GM18868 (cell line): ENCODE data around the gene PRAMEF9.
"Not testable (repeated sequence)": the region's sequence is repeated elsewhere in the genome, so short reads cannot be mapped to it uniquely, and the experiment has no call there.

Source experiments
- ATAC-seq: cut with Tn5 transposase; IDR thresholded peaks from one replicate; pipeline ENCODE4 v1.9.1; 2021; ENCODE audit warnings: mild to moderate bottlenecking, moderate library complexity; ENCODE audit not compliant: unreplicated experiment

PRAMEF9 gene

GRCh38 chr1:13171548-13171947, at the start of gene PRAMEF9:
PRAMEF9 (plus strand) TSS chr1:13171848; CDS start chr1:13175281, 3,433 bp downstream.
- not testable (repeated sequence) for ATAC-seq

GRCh38 chr1:13155909-13156308, 15.7 kb upstream of the PRAMEF9 start, which contains the start of gene PRAMEF26:
PRAMEF26 (minus strand) TSS chr1:13156009; CDS start chr1:13153095, 2,914 bp downstream.
- not testable (repeated sequence) for ATAC-seq

GRCh38 chr1:13165531-13165930, 6.1 kb upstream of the PRAMEF9 start, which contains the start of gene HNRNPCL4:
HNRNPCL4 (minus strand) TSS chr1:13165631; CDS start chr1:13165467, 164 bp downstream.
- ATAC-seq: not testable (repeated sequence)

GRCh38 chr1:13201309-13201708, 29.7 kb downstream of the PRAMEF9 start, which contains the start of gene PRAMEF13:
PRAMEF13 (minus strand) TSS chr1:13201409; CDS start chr1:13199589, 1,820 bp downstream.
- ATAC-seq: not testable (repeated sequence)

GRCh38 chr1:13208712-13209111, 37.1 kb downstream of the PRAMEF9 start:
- ATAC-seq: not testable (repeated sequence)

GRCh38 chr1:13216619-13217018, 45.0 kb downstream of the PRAMEF9 start:
- ATAC-seq: not testable (repeated sequence)

- not testable (repeated sequence) for ATAC-seq
Measured at GRCh38 chr1:13219203-13219602, 47.6 kb downstream of the PRAMEF9 start.

GRCh38 chr1:13222788-13223187, 51.1 kb downstream of the PRAMEF9 start:
- ATAC-seq: not testable (repeated sequence)

GRCh38 chr1:13224480-13225060, 52.9 kb downstream of the PRAMEF9 start:
- no peak for ATAC-seq

GRCh38 chr1:13225675-13226204, 54.1 kb downstream of the PRAMEF9 start, which contains the start of gene PRAMEF18:
PRAMEF18 (minus strand) TSS chr1:13226154; CDS start chr1:13226106, 48 bp downstream.
- not testable (repeated sequence) for ATAC-seq

GRCh38 chr1:13227271-13228055, 55.8 kb downstream of the PRAMEF9 start:
- ATAC-seq: not testable (repeated sequence)

- no peak for ATAC-seq
Measured at GRCh38 chr1:13228343-13228781, 56.7 kb downstream of the PRAMEF9 start.
